ENCODE results near the gene ANO8.

- TF ChIP-seq CTCF (conservative IDR thresholded peaks at IDR 0.05 in 1 of 2, IDR thresholded peaks at IDR 0.05 in 1 of 2; ENCODE audit: low read depth in 1 of 2, low read length in 2 of 2) (no peak), EZH2 (IDR thresholded peaks at IDR 0.05; ENCODE audit: low read length, missing control alignments) (no peak)
Measured at GRCh38 chr19:17325881-17326594, 8.6 kb downstream of the ANO8 start.
